Posterior cingulate gyrus (tissue), 11 donors: ENCODE results near the gene AP1G2.
A peak's percentile ranks its signal among the peaks of the same experiment; 100 is the strongest.
"Not testable (repeated sequence)": the region's sequence is repeated elsewhere in the genome, so short reads cannot be mapped to it uniquely, and the experiment has no call there.

Experiments used
- DNase-seq, 10 donors: peaks; one replicate each; pipeline versions ENCODE4 v3.0.0 to v3.0.0-alpha.2; 2020 to 2021; ENCODE audit warnings: mixed read lengths in 3 of 10
- intact Hi-C: fragments of 100-400 bp; cut with DNase I; formaldehyde crosslinking; loops from one replicate; pipeline ENCODE4 v1.15.1; 2023

The AP1G2 gene

GRCh38 chr14:23567186-23568020 lies at the start of gene AP1G2:
Gene AP1G2 (minus strand): TSS chr14:23567791. CDS start chr14:23567314, 477 bp downstream.
- intact Hi-C loops, result no loop called here
- DNase-seq, result peak; percentile 65 to 96 (median 76)

- no peak for DNase-seq
- intact Hi-C loops, result no loop called here
Observed at GRCh38 chr14:23615856-23616255, 48.3 kb upstream of the AP1G2 start.

GRCh38 chr14:23614395-23614828 lies 46.8 kb upstream of the AP1G2 start:
- no peak for DNase-seq
- intact Hi-C loops, result no loop called here

GRCh38 chr14:23613242-23614070 lies 45.9 kb upstream of the AP1G2 start:
- intact Hi-C loops, result no loop called here
- no peak for DNase-seq

- DNase-seq, result no peak
- intact Hi-C loops, result no loop called here
Observed at GRCh38 chr14:23612802-23613201, 45.2 kb upstream of the AP1G2 start.

- DNase-seq, result no peak
- intact Hi-C loops, result no loop called here
Observed at GRCh38 chr14:23612354-23612732, 44.8 kb upstream of the AP1G2 start.

- intact Hi-C loops, result no loop called here
- DNase-seq, result no peak
Observed at GRCh38 chr14:23610815-23611289, 43.3 kb upstream of the AP1G2 start.

GRCh38 chr14:23610090-23610814 lies 42.7 kb upstream of the AP1G2 start:
- intact Hi-C loops, result no loop called here
- no peak for DNase-seq

GRCh38 chr14:23609411-23610089 lies 42.0 kb upstream of the AP1G2 start:
- DNase-seq, intact Hi-C loops: not testable (repeated sequence)

GRCh38 chr14:23609001-23609400 lies 41.4 kb upstream of the AP1G2 start:
- intact Hi-C loops, result no loop called here

GRCh38 chr14:23608454-23608853 lies 40.9 kb upstream of the AP1G2 start:
- DNase-seq, result peak in 1 of 10 donors; percentile 20
- intact Hi-C loops, result no loop called here

More at GRCh38 chr14:23609001-23609400, 41.4 kb upstream of the AP1G2 start:
- DNase-seq, result no peak

- intact Hi-C loops, result no loop called here
- peak in 2 of 10 donors; percentile 10 to 21 for DNase-seq
Observed at GRCh38 chr14:23605931-23606585, 38.5 kb upstream of the AP1G2 start.

- intact Hi-C loops, result no loop called here
- no peak for DNase-seq
Observed at GRCh38 chr14:23604675-23605170, 37.1 kb upstream of the AP1G2 start.

- intact Hi-C loops, result no loop called here
- no peak for DNase-seq
Observed at GRCh38 chr14:23604148-23604547, 36.6 kb upstream of the AP1G2 start.

GRCh38 chr14:23603103-23603502 lies 35.5 kb upstream of the AP1G2 start:
- intact Hi-C loops, result no loop called here
- peak in 2 of 10 donors; percentile 8 to 75 for DNase-seq

GRCh38 chr14:23602181-23603095 lies 34.8 kb upstream of the AP1G2 start:
- intact Hi-C loops, result no loop called here
- peak in 1 of 10 donors; percentile 6 for DNase-seq

GRCh38 chr14:23601845-23602180 lies 34.2 kb upstream of the AP1G2 start:
- peak in 1 of 10 donors; percentile 10 for DNase-seq
- intact Hi-C loops, result no loop called here

GRCh38 chr14:23601424-23601823 lies 33.8 kb upstream of the AP1G2 start:
- intact Hi-C loops, result no loop called here
- DNase-seq, result no peak
